ENCODE results near the gene COL13A1.

Gene COL13A1

GRCh38 chr10:69876286-69876685 is 74.6 kb downstream of the COL13A1 start:
- no peaks in the 10 kb centered on the region for H3K36me3 ChIP-seq (ENCODE audit: low read depth)

GRCh38 chr10:69876931-69877330 is 75.2 kb downstream of the COL13A1 start:
- no peaks in the 10 kb centered on the region for H3K9me3 ChIP-seq (ENCODE audit: severe bottlenecking)
- no peaks in the 10 kb centered on the region for H3K36me3 ChIP-seq (ENCODE audit: low read depth)
- H3K4me1 ChIP-seq (ENCODE audit: insufficient read depth, poor library complexity, severe bottlenecking) = peaks cover 3% of the 10 kb centered on the region
- H3K27me3 ChIP-seq (ENCODE audit: insufficient read depth, poor library complexity, severe bottlenecking) = no peaks in the 10 kb centered on the region
- no peak overlapping the region for H3K27ac ChIP-seq (ENCODE audit: poor library complexity, severe bottlenecking)
- ATAC-seq (ENCODE audit: low read depth) = no peak
- TF ChIP-seq CTCF (IDR thresholded peaks at IDR 0.05; ENCODE audit: poor library complexity, severe bottlenecking) = no peak
- no peak overlapping the region for H3K4me3 ChIP-seq (ENCODE audit: severe bottlenecking)
- no peak for DNase-seq (ENCODE audit: low spot score)

More at GRCh38 chr10:69876286-69876685, 74.6 kb downstream of the COL13A1 start:
- Histone ChIP-seq H3K27me3 (ENCODE audit: insufficient read depth, poor library complexity, severe bottlenecking) (no peaks in the 10 kb centered on the region), H3K9me3 (ENCODE audit: severe bottlenecking) (no peaks in the 10 kb centered on the region), H3K4me3 (ENCODE audit: severe bottlenecking) (no peak overlapping the region), H3K4me1 (ENCODE audit: insufficient read depth, poor library complexity, severe bottlenecking) (peaks cover 3% of the 10 kb centered on the region), H3K27ac (ENCODE audit: poor library complexity, severe bottlenecking) (no peak overlapping the region)
- no peak for TF ChIP-seq CTCF (IDR thresholded peaks at IDR 0.05; ENCODE audit: poor library complexity, severe bottlenecking)
- no peak for DNase-seq (ENCODE audit: low spot score)
- no peak for ATAC-seq (ENCODE audit: low read depth)

GRCh38 chr10:69878038-69878437 is 76.3 kb downstream of the COL13A1 start:
- Histone ChIP-seq H3K9me3 (ENCODE audit: severe bottlenecking) (no peaks in the 10 kb centered on the region), H3K4me1 (ENCODE audit: insufficient read depth, poor library complexity, severe bottlenecking) (peaks cover 3% of the 10 kb centered on the region), H3K4me3 (ENCODE audit: severe bottlenecking) (no peak overlapping the region), H3K27me3 (ENCODE audit: insufficient read depth, poor library complexity, severe bottlenecking) (no peaks in the 10 kb centered on the region), H3K36me3 (ENCODE audit: low read depth) (no peaks in the 10 kb centered on the region), H3K27ac (ENCODE audit: poor library complexity, severe bottlenecking) (no peak overlapping the region)
- no peak for TF ChIP-seq CTCF (IDR thresholded peaks at IDR 0.05; ENCODE audit: poor library complexity, severe bottlenecking)
- DNase-seq (ENCODE audit: low spot score) (no peak), ATAC-seq (ENCODE audit: low read depth) (no peak)

GRCh38 chr10:69878951-69879350 is 77.2 kb downstream of the COL13A1 start:
- no peak overlapping the region for H3K4me3 ChIP-seq (ENCODE audit: severe bottlenecking)
- no peaks in the 10 kb centered on the region for H3K36me3 ChIP-seq (ENCODE audit: low read depth)
- DNase-seq (ENCODE audit: low spot score) (no peak), ATAC-seq (ENCODE audit: low read depth) (no peak)
- no peaks in the 10 kb centered on the region for H3K9me3 ChIP-seq (ENCODE audit: severe bottlenecking)
- H3K27me3 ChIP-seq (ENCODE audit: insufficient read depth, poor library complexity, severe bottlenecking) = no peaks in the 10 kb centered on the region
- H3K27ac ChIP-seq (ENCODE audit: poor library complexity, severe bottlenecking) = no peak overlapping the region
- H3K4me1 ChIP-seq (ENCODE audit: insufficient read depth, poor library complexity, severe bottlenecking) = peaks cover 3% of the 10 kb centered on the region
- no peak for TF ChIP-seq CTCF (IDR thresholded peaks at IDR 0.05; ENCODE audit: poor library complexity, severe bottlenecking)

GRCh38 chr10:69879634-69880257 is 78.0 kb downstream of the COL13A1 start:
- Histone ChIP-seq H3K4me3 (ENCODE audit: severe bottlenecking) (no peak overlapping the region), H3K27ac (ENCODE audit: poor library complexity, severe bottlenecking) (no peak overlapping the region), H3K9me3 (ENCODE audit: severe bottlenecking) (no peaks in the 10 kb centered on the region), H3K4me1 (ENCODE audit: insufficient read depth, poor library complexity, severe bottlenecking) (peaks cover 1% of the 10 kb centered on the region), H3K27me3 (ENCODE audit: insufficient read depth, poor library complexity, severe bottlenecking) (no peaks in the 10 kb centered on the region), H3K36me3 (ENCODE audit: low read depth) (no peaks in the 10 kb centered on the region)
- no peak for TF ChIP-seq CTCF (IDR thresholded peaks at IDR 0.05; ENCODE audit: poor library complexity, severe bottlenecking)
- DNase-seq (ENCODE audit: low spot score) (no peak), ATAC-seq (ENCODE audit: low read depth) (no peak)
